ENCODE measurements around the gene ZBTB7A.

- TF ChIP-seq CEBPB (IDR thresholded peaks at IDR 0.05; ENCODE audit: low read depth) (no peak), JUND (IDR thresholded peaks at IDR 0.05) (no peak), TCF7L2 (IDR thresholded peaks at IDR 0.05; ENCODE audit: borderline replicate concordance, extremely low read depth, insufficient read depth, insufficient read length) (no peak), REST (IDR thresholded peaks at IDR 0.05; ENCODE audit: low read depth) (no peak), SP1 (IDR thresholded peaks at IDR 0.05; ENCODE audit: low read depth) (no peak), POLR2A (IDR thresholded peaks at IDR 0.05; ENCODE audit: borderline replicate concordance, extremely low read depth, insufficient read depth, insufficient read length) (no peak), RAD21 (IDR thresholded peaks at IDR 0.05; ENCODE audit: low read depth) (no peak), ZNF274 (IDR thresholded peaks at IDR 0.05; ENCODE audit: low read depth, low read length) (no peak)
- TF ChIP-seq, protein P1, sequence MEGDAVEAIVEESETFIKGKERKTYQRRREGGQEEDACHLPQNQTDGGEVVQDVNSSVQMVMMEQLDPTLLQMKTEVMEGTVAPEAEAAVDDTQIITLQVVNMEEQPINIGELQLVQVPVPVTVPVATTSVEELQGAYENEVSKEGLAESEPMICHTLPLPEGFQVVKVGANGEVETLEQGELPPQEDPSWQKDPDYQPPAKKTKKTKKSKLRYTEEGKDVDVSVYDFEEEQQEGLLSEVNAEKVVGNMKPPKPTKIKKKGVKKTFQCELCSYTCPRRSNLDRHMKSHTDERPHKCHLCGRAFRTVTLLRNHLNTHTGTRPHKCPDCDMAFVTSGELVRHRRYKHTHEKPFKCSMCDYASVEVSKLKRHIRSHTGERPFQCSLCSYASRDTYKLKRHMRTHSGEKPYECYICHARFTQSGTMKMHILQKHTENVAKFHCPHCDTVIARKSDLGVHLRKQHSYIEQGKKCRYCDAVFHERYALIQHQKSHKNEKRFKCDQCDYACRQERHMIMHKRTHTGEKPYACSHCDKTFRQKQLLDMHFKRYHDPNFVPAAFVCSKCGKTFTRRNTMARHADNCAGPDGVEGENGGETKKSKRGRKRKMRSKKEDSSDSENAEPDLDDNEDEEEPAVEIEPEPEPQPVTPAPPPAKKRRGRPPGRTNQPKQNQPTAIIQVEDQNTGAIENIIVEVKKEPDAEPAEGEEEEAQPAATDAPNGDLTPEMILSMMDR (IDR thresholded peaks at IDR 0.05 in 2 of 3, conservative IDR thresholded peaks at IDR 0.05 in 1 of 3; ENCODE audit: borderline replicate concordance in 1 of 3, insufficient read depth in 1 of 3, low read depth in 2 of 3, low read length in 2 of 3): no peak
Observed at GRCh38 chr19:4054441-4055208, 12.1 kb downstream of the ZBTB7A start.
